ENCODE data around the gene MAPKAP1. TPM values are rescaled to one million over a fixed set of nuclear protein-coding genes. Genes with fewer than 3 reads are reported as not detected.

Gene MAPKAP1
- total RNA-seq, 4 donors from 2014 or later, result 87.1 to 114 (median 111) TPM

GRCh38 chr9:125648294-125648693 is 58.7 kb downstream of the MAPKAP1 start:
- no peaks in the 10 kb centered on the region for H3K9me3 ChIP-seq
- no peak for DNase-seq
- no peaks in the 10 kb centered on the region for H3K27me3 ChIP-seq
- intact Hi-C loops (cut with DNase I), result no loop called here
- peaks cover 3 to 18% of the 10 kb centered on the region in 2 donors for H3K4me1 ChIP-seq
- no peaks in the 10 kb centered on the region for H3K36me3 ChIP-seq
- TF ChIP-seq CTCF (IDR thresholded peaks at IDR 0.05), result no peak
- TF ChIP-seq POLR2A (IDR thresholded peaks at IDR 0.05), result no peak
- no peak overlapping the region for H3K27ac ChIP-seq
- H3K4me3 ChIP-seq (replicated peaks in 1 of 3), result no peak overlapping the region
- 81 to 95% methylated on average over 1 of the region's 1 CpG for WGBS, 2 donors

GRCh38 chr9:125646621-125647100 is 60.3 kb downstream of the MAPKAP1 start:
- no peaks in the 10 kb centered on the region for H3K27me3 ChIP-seq
- no peak for TF ChIP-seq CTCF (IDR thresholded peaks at IDR 0.05)
- TF ChIP-seq POLR2A (IDR thresholded peaks at IDR 0.05), result no peak
- WGBS, 2 donors, result 63 to 67% methylated on average over 6 of the region's 6 CpGs

GRCh38 chr9:125646217-125646616 is 60.8 kb downstream of the MAPKAP1 start:
- H3K4me1 ChIP-seq, result peaks cover 3 to 18% of the 10 kb centered on the region in 2 donors
- H3K27ac ChIP-seq, result peak overlapping the region in 1 of 3 donors; percentile 5
- TF ChIP-seq POLR2A (IDR thresholded peaks at IDR 0.05) (no peak), CTCF (IDR thresholded peaks at IDR 0.05) (no peak)
- no peaks in the 10 kb centered on the region for H3K9me3 ChIP-seq
- 67 to 69% methylated on average over 1 of the region's 1 CpG for WGBS, 2 donors
- H3K36me3 ChIP-seq, result no peaks in the 10 kb centered on the region
- H3K4me3 ChIP-seq (replicated peaks in 1 of 3), result no peak overlapping the region
- intact Hi-C loops (cut with DNase I), result no loop called here
- DNase-seq, result no peak
- H3K27me3 ChIP-seq, result no peaks in the 10 kb centered on the region

More at GRCh38 chr9:125646621-125647100, 60.3 kb downstream of the MAPKAP1 start:
- no peak for DNase-seq
- intact Hi-C loops (cut with DNase I), result no loop called here
- H3K4me3 ChIP-seq (replicated peaks in 1 of 3), result no peak overlapping the region
- no peaks in the 10 kb centered on the region for H3K36me3 ChIP-seq
- H3K9me3 ChIP-seq, result no peaks in the 10 kb centered on the region
- H3K4me1 ChIP-seq, result peaks cover 3 to 18% of the 10 kb centered on the region in 2 donors
- H3K27ac ChIP-seq, result peak overlapping the region in 1 of 3 donors; percentile 5

- H3K27ac ChIP-seq, result no peak overlapping the region
- H3K27me3 ChIP-seq, result no peaks in the 10 kb centered on the region
- no peaks in the 10 kb centered on the region for H3K9me3 ChIP-seq
- DNase-seq, result no peak
- H3K36me3 ChIP-seq, result no peaks in the 10 kb centered on the region
- peaks cover 3 to 18% of the 10 kb centered on the region in 2 donors for H3K4me1 ChIP-seq
- intact Hi-C loops (cut with DNase I), result no loop called here
- no peak overlapping the region for H3K4me3 ChIP-seq (replicated peaks in 1 of 3)
- WGBS, 2 donors, result 89 to 96% methylated on average over 7 of the region's 7 CpGs
- TF ChIP-seq CTCF (IDR thresholded peaks at IDR 0.05), result no peak
- TF ChIP-seq POLR2A (IDR thresholded peaks at IDR 0.05), result no peak
These were observed 62.0 kb downstream of the MAPKAP1 start for GRCh38 chr9:125644819-125645507.

GRCh38 chr9:125642311-125642710 is 64.7 kb downstream of the MAPKAP1 start:
- no peak for DNase-seq
- no peaks in the 10 kb centered on the region for H3K27me3 ChIP-seq
- intact Hi-C loops (cut with DNase I), result no loop called here
- peaks cover 3 to 12% of the 10 kb centered on the region in 2 donors for H3K4me1 ChIP-seq
- 91 to 97% methylated on average over 1 of the region's 1 CpG for WGBS, 2 donors
- no peak overlapping the region for H3K27ac ChIP-seq
- TF ChIP-seq CTCF (IDR thresholded peaks at IDR 0.05) (no peak), POLR2A (IDR thresholded peaks at IDR 0.05) (no peak)
- H3K36me3 ChIP-seq, result no peaks in the 10 kb centered on the region
- no peak overlapping the region for H3K4me3 ChIP-seq (replicated peaks in 1 of 3)
- no peaks in the 10 kb centered on the region for H3K9me3 ChIP-seq
